ENCODE measurements around the gene GAS7.
A peak's percentile ranks its signal among the peaks of the same experiment; 100 is the strongest.

Gene GAS7

GRCh38 chr17:10077561-10078299 lies 120.7 kb downstream of the GAS7 start:
- no peak for TF ChIP-seq CTCF (IDR thresholded peaks at IDR 0.05; ENCODE audit: low read depth, low read length)
- DNase-seq (ENCODE audit: low read depth in 2 of 2), result no peak
- no peak overlapping the region for H3K4me3 ChIP-seq (replicated peaks in 1 of 2; ENCODE audit: low read depth in 2 of 2, low read length in 2 of 2)

GRCh38 chr17:10075919-10076318 lies 122.5 kb downstream of the GAS7 start:
- TF ChIP-seq CTCF (IDR thresholded peaks at IDR 0.05; ENCODE audit: low read depth, low read length), result no peak
- no peak overlapping the region for H3K4me3 ChIP-seq (replicated peaks in 1 of 2; ENCODE audit: low read depth in 2 of 2, low read length in 2 of 2)
- no peak for DNase-seq (ENCODE audit: low read depth in 2 of 2)

GRCh38 chr17:10073941-10074340 lies 124.5 kb downstream of the GAS7 start:
- peak in 1 of 2 donors; percentile 33 for DNase-seq (ENCODE audit: low read depth in 2 of 2)
- TF ChIP-seq CTCF (IDR thresholded peaks at IDR 0.05; ENCODE audit: low read depth, low read length), result no peak
- H3K4me3 ChIP-seq (replicated peaks in 1 of 2; ENCODE audit: low read depth in 2 of 2, low read length in 2 of 2), result no peak overlapping the region

GRCh38 chr17:10072556-10073425 lies 125.6 kb downstream of the GAS7 start:
- TF ChIP-seq CTCF (IDR thresholded peaks at IDR 0.05; ENCODE audit: low read depth, low read length), result no peak
- H3K4me3 ChIP-seq (replicated peaks in 1 of 2; ENCODE audit: low read depth in 2 of 2, low read length in 2 of 2), result no peak overlapping the region
- no peak for DNase-seq (ENCODE audit: low read depth in 2 of 2)

GRCh38 chr17:10072086-10072485 lies 126.3 kb downstream of the GAS7 start:
- no peak for DNase-seq (ENCODE audit: low read depth in 2 of 2)
- H3K4me3 ChIP-seq (replicated peaks in 1 of 2; ENCODE audit: low read depth in 2 of 2, low read length in 2 of 2), result no peak overlapping the region
- no peak for TF ChIP-seq CTCF (IDR thresholded peaks at IDR 0.05; ENCODE audit: low read depth, low read length)

- DNase-seq (ENCODE audit: low read depth in 2 of 2), result no peak
- TF ChIP-seq CTCF (IDR thresholded peaks at IDR 0.05; ENCODE audit: low read depth, low read length), result no peak
- H3K4me3 ChIP-seq (replicated peaks in 1 of 2; ENCODE audit: low read depth in 2 of 2, low read length in 2 of 2), result no peak overlapping the region
Measured at GRCh38 chr17:10071141-10071540, 127.3 kb downstream of the GAS7 start.
